SU-DHL-6 (cell line): ENCODE measurements around the gene MGAT1.

Source experiments
- H2AFZ ChIP-seq: fragments of 200-600 bp; sonication (generic); 2 replicates; pipeline ENCODE4 v1.6.1; 2014; ENCODE audit warnings: low read depth, mild to moderate bottlenecking, moderate library complexity, mixed read lengths, antibody characterized with exemption, low read length; ENCODE audit not compliant: severe bottlenecking
- H3F3A ChIP-seq: fragments of 200-600 bp; shearing (Covaris generic); 2 replicates; pipeline ENCODE4 v1.6.0; 2016; ENCODE audit warnings: antibody characterized with exemption, mild to moderate bottlenecking; ENCODE audit not compliant: insufficient read depth
- H3K27ac ChIP-seq: fragments of 200-600 bp; sonication (generic); 2 replicates; pipeline ENCODE4 v1.5.1; 2016; ENCODE audit warnings: low read depth, mild to moderate bottlenecking, low read length, moderate library complexity, mixed read lengths
- H3K27me3 ChIP-seq: fragments of 200-600 bp; sonication (generic), shearing (Covaris generic); 2 replicates; pipeline ENCODE4 v1.6.0; 2014; ENCODE audit warnings: mild to moderate bottlenecking, low read length
- H3K36me3 ChIP-seq: fragments of 200-600 bp; sonication (generic); 2 replicates; pipeline ENCODE4 v1.6.1; 2014; ENCODE audit warnings: mild to moderate bottlenecking, low read length, mixed read lengths
- H3K4me2 ChIP-seq: fragments of 300-600, 200-600 bp; shearing (Covaris generic), sonication (generic); 2 replicates; pipeline ENCODE4 v1.6.0; 2014; ENCODE audit warnings: low read length, low read depth, mild to moderate bottlenecking; ENCODE audit not compliant: poor library complexity, severe bottlenecking
- H3K4me3 ChIP-seq: fragments of 200-600 bp; sonication (generic); 2 replicates; pipeline ENCODE4 v1.5.1; 2014; ENCODE audit warnings: antibody characterized with exemption, low read length, mild to moderate bottlenecking, mixed read lengths; ENCODE audit not compliant: insufficient read depth, poor library complexity, severe bottlenecking
- H3K79me2 ChIP-seq: fragments of 200-600 bp; sonication (generic); 2 replicates; pipeline ENCODE4 v1.6.1; 2014; ENCODE audit warnings: mild to moderate bottlenecking, low read length, moderate library complexity; ENCODE audit not compliant: insufficient read depth
- H3K9ac ChIP-seq: fragments of 200-600 bp; sonication (generic); 2 replicates; pipeline ENCODE4 v1.7.0; 2014; ENCODE audit warnings: mild to moderate bottlenecking, low read length
- H3K9me2 ChIP-seq: fragments of 200-600 bp; sonication (generic); replicated peaks from 2 replicates; pipeline ENCODE4 v1.6.1; 2014; ENCODE audit warnings: low read length; ENCODE audit not compliant: insufficient read depth
- H3K9me3 ChIP-seq: fragments of 200-600 bp; sonication (generic); 2 replicates; pipeline ENCODE4 v1.6.1; 2014; ENCODE audit warnings: low read length, mixed read lengths; ENCODE audit not compliant: insufficient read depth
- H4K20me1 ChIP-seq: fragments of 200-600 bp; sonication (generic); 2 replicates; pipeline ENCODE4 v1.6.1; 2014; ENCODE audit warnings: low read depth, mild to moderate bottlenecking, antibody characterized with exemption, low read length, moderate library complexity, mixed read lengths
- EZH2phosphoT487 ChIP-seq: fragments of 200-600 bp; sonication (generic), shearing (Covaris generic); conservative IDR thresholded peaks from 2 replicates; pipeline ENCODE4 v1.6.1; 2018; ENCODE audit warnings: mild to moderate bottlenecking, antibody characterized with exemption, low read length, moderate library complexity, mixed read lengths
- TF ChIP-seq, protein P1 (sequence below): fragments of 200-600 bp; sonication (generic); IDR thresholded peaks from one replicate; pipeline ENCODE4 v1.5.1; 2017; ENCODE audit warnings: antibody characterized with exemption, mild to moderate bottlenecking, low read length, moderate library complexity; ENCODE audit not compliant: insufficient read depth, poor library complexity, severe bottlenecking

Gene MGAT1

DNA sequence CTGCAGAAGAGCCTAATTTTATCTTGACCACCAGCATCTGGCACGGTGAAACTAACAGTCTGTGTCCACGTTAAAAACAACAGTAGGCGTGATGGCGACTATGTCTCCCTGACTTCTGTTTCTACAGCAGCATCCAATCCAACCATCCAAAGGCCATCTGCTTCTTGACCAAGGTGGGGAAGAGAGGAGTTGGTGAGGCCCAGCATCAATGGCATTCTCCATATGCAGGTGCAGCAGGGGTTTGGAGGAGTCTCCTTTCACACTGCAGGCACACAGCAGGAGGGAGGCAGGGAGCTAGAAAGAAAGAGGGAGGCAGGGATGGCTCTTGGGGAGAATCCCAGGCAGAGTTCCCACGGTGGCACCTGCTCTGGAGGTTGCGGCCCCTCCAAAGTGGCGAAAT is 27.0 kb downstream of the MGAT1 start:
- H3F3A ChIP-seq: no peaks in the 10 kb centered on the region
- no peaks in the 10 kb centered on the region for H3K36me3 ChIP-seq
- no peaks in the 10 kb centered on the region for H3K79me2 ChIP-seq
- no peak overlapping the region for H3K4me3 ChIP-seq
- H3K9me3 ChIP-seq: peaks cover 6% of the 10 kb centered on the region; the same call in 1 of the 2 replicates
- H3K27me3 ChIP-seq: no peaks in the 10 kb centered on the region
- H3K9me2 ChIP-seq: no peaks in the 10 kb centered on the region
- H4K20me1 ChIP-seq: no peaks in the 10 kb centered on the region
- TF ChIP-seq EZH2phosphoT487: no peak
- TF ChIP-seq, protein P1, sequence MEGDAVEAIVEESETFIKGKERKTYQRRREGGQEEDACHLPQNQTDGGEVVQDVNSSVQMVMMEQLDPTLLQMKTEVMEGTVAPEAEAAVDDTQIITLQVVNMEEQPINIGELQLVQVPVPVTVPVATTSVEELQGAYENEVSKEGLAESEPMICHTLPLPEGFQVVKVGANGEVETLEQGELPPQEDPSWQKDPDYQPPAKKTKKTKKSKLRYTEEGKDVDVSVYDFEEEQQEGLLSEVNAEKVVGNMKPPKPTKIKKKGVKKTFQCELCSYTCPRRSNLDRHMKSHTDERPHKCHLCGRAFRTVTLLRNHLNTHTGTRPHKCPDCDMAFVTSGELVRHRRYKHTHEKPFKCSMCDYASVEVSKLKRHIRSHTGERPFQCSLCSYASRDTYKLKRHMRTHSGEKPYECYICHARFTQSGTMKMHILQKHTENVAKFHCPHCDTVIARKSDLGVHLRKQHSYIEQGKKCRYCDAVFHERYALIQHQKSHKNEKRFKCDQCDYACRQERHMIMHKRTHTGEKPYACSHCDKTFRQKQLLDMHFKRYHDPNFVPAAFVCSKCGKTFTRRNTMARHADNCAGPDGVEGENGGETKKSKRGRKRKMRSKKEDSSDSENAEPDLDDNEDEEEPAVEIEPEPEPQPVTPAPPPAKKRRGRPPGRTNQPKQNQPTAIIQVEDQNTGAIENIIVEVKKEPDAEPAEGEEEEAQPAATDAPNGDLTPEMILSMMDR: no peak
- no peak overlapping the region for H3K4me2 ChIP-seq
- H3K9ac ChIP-seq: no peak overlapping the region
- no peak overlapping the region for H3K27ac ChIP-seq
- H2AFZ ChIP-seq: no peak overlapping the region

DNA sequence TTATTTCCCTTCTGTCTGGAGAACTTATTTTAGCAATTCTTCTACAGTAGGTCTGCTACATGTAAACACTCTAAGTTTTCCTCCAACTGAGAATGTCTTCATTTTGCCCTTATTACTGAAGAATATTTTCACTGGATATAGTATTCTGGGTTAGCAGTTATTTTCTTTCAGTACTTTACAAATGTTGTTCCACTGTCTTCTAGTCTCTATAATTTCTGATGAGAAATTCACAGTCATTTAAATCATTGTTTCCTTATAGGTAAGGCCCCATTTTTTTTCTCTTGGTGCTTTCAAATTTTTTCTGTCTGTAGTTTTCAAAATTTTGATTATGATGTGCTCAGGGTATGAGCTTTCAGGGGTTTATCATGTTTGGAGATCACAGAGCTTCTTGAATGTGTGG is 30.8 kb downstream of the MGAT1 start:
- H3K9ac ChIP-seq: no peak overlapping the region
- H3K9me3 ChIP-seq: peaks cover 10% of the 10 kb centered on the region; the same call in 1 of the 2 replicates
- H3K27me3 ChIP-seq: no peaks in the 10 kb centered on the region
- no peaks in the 10 kb centered on the region for H3F3A ChIP-seq
- no peaks in the 10 kb centered on the region for H3K9me2 ChIP-seq
- H4K20me1 ChIP-seq: no peaks in the 10 kb centered on the region
- no peak for TF ChIP-seq EZH2phosphoT487
- no peak overlapping the region for H3K27ac ChIP-seq
- H3K79me2 ChIP-seq: no peaks in the 10 kb centered on the region
- no peaks in the 10 kb centered on the region for H3K36me3 ChIP-seq
- H3K4me2 ChIP-seq: no peak overlapping the region
- no peak overlapping the region for H2AFZ ChIP-seq
- H3K4me3 ChIP-seq: no peak overlapping the region

DNA sequence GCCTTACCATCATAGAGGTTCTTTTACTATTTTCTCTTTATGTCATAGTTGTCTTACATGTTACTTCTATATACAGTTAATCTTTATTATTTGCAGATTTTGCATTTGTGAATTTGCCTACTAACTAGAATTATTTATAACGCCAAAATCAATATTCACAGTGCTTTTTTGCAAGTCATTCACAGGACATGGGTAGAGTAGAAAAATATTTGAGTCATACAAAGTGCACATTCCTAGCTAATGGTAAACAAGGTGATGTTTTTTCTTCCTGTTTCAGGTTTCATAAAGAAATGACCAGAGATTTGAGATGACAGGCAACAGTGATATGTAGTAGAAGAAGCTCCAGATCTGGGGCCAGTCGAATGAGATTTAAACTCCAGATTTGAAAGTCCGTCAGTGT is 32.8 kb downstream of the MGAT1 start:
- no peak overlapping the region for H3K9ac ChIP-seq
- no peak overlapping the region for H3K27ac ChIP-seq
- no peaks in the 10 kb centered on the region for H4K20me1 ChIP-seq
- no peak overlapping the region for H3K4me3 ChIP-seq
- no peaks in the 10 kb centered on the region for H3K27me3 ChIP-seq
- no peaks in the 10 kb centered on the region for H3K79me2 ChIP-seq
- peaks cover 10% of the 10 kb centered on the region; the same call in 1 of the 2 replicates for H3K9me3 ChIP-seq
- no peaks in the 10 kb centered on the region for H3F3A ChIP-seq
- no peak overlapping the region for H2AFZ ChIP-seq
- no peaks in the 10 kb centered on the region for H3K36me3 ChIP-seq
- H3K9me2 ChIP-seq: no peaks in the 10 kb centered on the region
- H3K4me2 ChIP-seq: no peak overlapping the region
- TF ChIP-seq, protein P1: no peak
- no peak for TF ChIP-seq EZH2phosphoT487

DNA sequence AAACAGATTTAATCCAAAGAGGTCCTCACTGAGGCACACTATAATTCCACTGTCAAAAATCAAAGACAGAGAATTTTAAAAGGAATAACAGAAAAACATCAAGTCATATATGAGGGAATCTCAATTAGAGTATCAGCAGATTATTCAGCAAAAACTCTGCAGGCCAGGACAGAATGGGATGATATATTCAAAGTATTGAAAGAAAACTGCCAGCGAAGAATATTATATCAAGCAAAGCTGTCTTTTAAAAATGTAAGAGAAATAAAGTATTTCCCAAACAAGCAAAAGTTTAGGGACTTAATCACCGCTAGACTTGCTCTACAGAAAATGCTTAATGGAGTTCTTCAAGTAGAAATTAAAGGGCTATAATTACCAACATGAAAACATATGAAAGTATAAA is 47.0 kb downstream of the MGAT1 start:
- H3K4me2 ChIP-seq: no peak overlapping the region

More for the DNA sequence above, 47.0 kb downstream of the MGAT1 start:
- no peaks in the 10 kb centered on the region for H3K9me2 ChIP-seq
- no peaks in the 10 kb centered on the region for H3F3A ChIP-seq
- no peaks in the 10 kb centered on the region for H3K79me2 ChIP-seq
- no peaks in the 10 kb centered on the region for H4K20me1 ChIP-seq
- H3K27me3 ChIP-seq: no peaks in the 10 kb centered on the region
- no peak overlapping the region for H3K4me3 ChIP-seq
- H2AFZ ChIP-seq: no peak overlapping the region
- no peaks in the 10 kb centered on the region for H3K9me3 ChIP-seq
- TF ChIP-seq, protein P1: no peak
- TF ChIP-seq EZH2phosphoT487: no peak
- H3K27ac ChIP-seq: no peak overlapping the region
- no peaks in the 10 kb centered on the region for H3K36me3 ChIP-seq
- H3K9ac ChIP-seq: no peak overlapping the region
